Stimulated activated CD8-positive, alpha-beta memory T cell treated with anti-CD3 and anti-CD28 coated beads, Interleukin-15, amount 100 ng/mL, for 48 hours (primary cell): ENCODE measurements around the gene POU6F2.

Experiments
- DNase-seq, 2 donors: peaks; one replicate each; pipeline ENCODE4 v3.0.0-alpha.2; 2020; ENCODE audit warnings: low read depth in 2 of 2

POU6F2 gene

DNA sequence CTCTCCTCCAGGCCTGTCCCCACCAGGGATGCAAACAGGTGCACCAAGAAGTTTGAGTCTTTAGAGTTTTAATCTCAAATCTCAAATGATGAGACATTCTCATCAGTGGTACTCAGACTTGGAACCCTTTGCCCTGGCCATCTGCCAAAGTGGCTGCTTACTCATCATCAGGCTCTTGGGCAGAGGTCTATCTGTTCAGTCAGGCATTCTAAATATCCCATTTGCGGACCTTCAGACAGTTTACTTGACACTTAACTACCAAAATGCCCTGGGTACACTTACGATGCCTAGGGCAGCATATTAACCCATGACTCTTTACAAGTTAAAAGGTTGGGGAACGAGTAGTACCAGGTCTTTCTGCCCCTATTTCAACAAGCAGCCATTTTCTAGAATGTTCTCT, 527.3 kb downstream of the POU6F2 start:
- no peak for DNase-seq

DNA sequence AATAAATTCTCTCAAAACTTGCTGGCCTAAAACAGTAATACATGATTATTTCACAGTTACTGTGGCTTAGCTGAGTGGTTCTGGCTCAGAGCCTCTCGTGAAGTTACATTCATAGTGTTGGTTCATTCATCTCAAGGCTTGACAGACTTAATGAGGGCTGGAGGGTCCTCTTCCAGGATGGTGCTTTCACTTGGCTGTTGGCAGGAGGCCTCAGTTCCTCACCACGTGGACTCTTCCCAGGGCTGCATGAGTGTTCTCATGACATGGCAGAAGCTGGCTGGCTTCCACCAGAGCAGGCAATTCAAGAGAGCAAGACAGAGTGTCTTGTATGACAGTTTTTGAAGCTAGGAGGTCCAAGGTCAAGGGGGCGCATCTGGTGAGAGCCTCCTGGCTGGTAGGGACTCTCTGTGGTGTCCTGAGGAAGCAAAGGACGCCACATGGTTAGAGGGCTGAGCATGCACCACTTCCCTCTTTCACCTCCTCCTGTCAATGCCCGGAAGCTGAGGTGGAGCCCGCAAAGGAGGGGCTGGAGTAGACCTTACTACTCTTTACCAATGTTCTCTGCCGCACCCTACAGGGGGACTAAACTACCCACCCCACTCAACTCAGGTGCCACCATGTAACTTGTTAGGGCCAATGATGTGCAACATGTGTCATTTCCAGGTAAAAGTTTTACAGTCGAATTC, 530.3 kb downstream of the POU6F2 start:
- DNase-seq: no peak

DNA sequence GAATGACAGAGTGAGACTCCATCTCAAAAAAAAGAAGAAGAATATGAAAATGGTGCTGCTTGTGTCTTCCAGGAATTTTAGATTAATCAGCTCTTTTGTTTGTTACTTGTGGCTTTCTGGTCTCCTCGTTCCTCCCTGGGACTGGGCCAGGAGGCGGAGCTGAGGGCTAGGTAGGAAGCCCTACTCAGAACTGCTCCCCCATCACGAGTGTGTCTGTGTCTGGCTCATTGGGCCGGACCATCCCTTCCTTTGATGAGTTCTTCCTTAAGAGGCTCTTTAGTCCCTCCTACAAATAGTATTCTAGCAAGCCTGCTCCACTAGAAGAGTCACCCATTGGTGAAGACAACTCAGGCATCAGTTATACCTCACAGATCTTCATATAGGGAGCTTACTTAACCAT, 531.7 kb downstream of the POU6F2 start:
- no peak for DNase-seq

DNA sequence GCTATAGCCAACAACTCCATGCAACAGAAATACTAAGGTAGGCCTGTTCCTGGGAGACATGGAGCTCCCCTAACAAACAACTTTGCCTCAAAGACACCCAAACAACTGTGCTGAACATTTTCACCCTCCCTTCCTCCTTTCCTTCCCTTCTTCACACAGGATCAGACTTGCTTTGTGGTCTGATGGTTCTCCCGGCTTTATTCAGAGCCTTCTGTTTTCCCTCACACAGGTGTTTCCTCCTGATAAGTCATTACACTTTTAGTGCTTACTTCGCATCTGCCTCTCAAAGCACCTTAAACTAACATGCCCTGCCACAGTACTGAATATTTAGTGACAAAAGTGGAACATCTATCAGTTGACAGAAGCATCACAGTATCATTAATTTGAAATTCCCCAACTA, 532.2 kb downstream of the POU6F2 start:
- DNase-seq: no peak

DNA sequence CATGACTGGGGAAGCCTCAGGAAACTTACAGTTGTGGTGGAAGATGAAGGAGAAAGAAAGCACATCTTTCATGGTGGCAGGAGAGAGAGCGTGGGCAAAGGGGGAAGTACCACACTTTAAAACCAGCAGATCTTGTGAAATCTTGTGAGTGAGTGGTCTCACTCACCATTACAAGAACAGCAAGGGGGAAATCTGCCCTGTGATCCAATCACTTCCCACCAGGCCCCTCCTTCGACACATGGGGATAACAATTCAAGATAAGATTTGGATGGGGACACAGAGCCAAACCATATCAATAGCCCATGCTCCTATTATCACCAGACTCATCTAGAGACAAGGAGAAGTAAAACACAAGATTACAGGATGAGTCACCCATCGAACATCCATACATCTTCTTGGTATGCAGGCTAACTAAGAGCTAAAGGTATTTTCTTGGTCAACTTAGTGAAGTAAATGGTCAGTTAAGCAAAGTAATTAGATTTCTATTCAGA, 533.2 kb downstream of the POU6F2 start:
- DNase-seq: no peak

DNA sequence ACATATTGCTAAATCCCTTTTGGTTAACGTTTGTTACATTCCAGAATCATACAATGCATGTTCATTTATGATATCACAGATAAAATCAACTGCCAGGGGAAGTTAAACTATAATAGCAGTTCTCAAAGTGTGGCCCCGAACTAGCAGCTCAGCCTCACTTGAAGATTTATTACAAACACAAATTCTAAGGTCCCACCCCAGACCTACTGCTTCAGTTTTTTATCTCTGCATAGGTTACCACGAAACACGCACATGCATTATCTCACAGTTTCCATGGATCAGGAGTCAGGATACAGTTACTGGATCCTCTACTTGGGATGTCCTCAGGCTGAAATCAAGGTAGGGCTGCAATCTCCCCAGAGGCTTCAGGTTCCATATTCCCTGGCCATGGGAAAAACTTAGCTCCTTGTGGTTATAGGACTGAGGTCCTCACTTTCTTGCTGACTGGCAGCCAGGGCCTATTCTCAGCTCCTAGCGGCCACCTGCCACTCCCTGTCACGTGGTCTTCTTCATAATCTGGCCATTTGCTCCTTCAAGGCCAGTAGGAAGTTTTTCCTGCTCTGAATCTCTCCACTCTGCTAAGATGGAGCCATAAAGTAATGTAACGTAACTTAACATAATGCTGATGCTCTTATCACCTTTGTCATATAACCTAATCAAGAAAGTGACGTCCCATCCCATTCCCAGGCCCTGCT, 538.0 kb downstream of the POU6F2 start:
- DNase-seq: no peak

DNA sequence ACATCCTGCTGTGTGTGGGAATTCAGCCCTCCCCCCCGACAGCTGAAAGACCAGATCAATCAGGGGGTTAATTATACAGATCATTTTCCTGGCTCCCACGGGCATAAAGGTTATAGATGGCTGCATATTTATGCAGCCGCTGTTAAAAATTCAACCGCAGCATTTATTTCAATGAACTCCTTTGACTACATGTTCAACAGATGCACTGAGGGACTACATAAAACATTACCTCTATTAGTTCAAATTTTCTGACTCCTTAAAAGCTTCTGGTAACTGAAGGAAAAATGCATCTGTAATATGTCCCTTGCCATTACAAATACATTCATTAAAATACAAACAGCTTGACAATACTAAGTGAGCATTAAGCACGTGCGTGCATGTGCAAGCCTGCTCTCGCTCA, 538.8 kb downstream of the POU6F2 start:
- DNase-seq: no peak

DNA sequence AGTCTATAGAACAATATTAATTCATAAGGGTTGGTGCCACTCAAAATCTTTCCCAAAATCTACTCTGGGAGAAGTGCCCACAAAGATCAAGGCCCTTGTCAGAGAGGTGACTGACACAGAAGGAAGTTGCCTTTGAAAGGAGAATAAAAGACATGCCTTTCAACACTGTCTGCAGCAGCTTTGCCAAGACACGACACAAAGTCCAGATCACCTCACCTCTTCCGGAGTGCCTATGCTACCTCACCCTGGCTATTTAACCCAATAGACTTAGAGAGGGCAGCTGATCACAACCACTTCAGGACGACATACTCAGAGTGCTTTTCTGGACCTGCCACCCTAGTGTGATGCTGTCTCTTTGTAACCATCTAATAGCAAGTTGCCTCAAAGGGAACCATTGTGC, 539.5 kb downstream of the POU6F2 start:
- DNase-seq: no peak
